Measurements from ENCODE around the gene TEX12.

The TEX12 gene

DNA sequence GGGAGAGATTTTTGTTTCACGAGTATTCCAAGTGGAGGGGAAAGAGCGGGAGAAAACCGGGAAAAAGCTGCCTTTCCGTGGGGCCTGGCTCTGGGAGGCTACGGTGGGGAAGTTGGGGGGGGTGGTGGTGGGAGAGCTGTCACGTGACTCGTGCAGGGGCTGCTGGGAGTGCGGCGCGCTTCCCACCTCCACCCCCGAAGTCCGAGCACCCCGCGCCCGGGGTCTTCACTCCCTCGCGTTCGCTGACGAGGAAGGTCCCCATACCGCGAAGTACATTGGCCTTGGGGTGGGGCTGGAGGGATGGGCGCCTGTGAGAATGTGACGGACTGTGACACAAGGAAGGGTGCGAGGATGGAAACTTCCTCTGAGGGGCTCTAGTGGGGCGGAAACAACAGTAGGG is at the start of gene TEX12:
Gene TEX12, plus strand, starts transcription at position 228 of the 400 bp plus-strand sequence. CDS start 1,897 bp downstream, outside the sequence.
- Histone ChIP-seq H3K4me3 (IDR thresholded peaks at IDR 0.05; ENCODE audit: insufficient read depth, low read depth, low read length) (no peak within 1 kb of the TSS), H3K79me2 (ENCODE audit: insufficient read depth, low read depth) (no peaks in the 10 kb centered on the region), H3K27me3 (ENCODE audit: insufficient read depth, low read depth) (no peaks in the 10 kb centered on the region), H2AFZ (ENCODE audit: low read depth) (no peak within 1 kb of the TSS), H3K27ac (no peak within 1 kb of the TSS), H3K4me2 (no peak within 1 kb of the TSS), H3K4me1 (ENCODE audit: low read depth, poor library complexity, severe bottlenecking) (no peaks in the 10 kb centered on the region), H3K9ac (no peak within 1 kb of the TSS), H3K36me3 (ENCODE audit: insufficient read depth) (no peaks in the 10 kb centered on the region), H4K20me1 (ENCODE audit: insufficient read depth) (no peaks in the 10 kb centered on the region)
- TF ChIP-seq, protein P1, sequence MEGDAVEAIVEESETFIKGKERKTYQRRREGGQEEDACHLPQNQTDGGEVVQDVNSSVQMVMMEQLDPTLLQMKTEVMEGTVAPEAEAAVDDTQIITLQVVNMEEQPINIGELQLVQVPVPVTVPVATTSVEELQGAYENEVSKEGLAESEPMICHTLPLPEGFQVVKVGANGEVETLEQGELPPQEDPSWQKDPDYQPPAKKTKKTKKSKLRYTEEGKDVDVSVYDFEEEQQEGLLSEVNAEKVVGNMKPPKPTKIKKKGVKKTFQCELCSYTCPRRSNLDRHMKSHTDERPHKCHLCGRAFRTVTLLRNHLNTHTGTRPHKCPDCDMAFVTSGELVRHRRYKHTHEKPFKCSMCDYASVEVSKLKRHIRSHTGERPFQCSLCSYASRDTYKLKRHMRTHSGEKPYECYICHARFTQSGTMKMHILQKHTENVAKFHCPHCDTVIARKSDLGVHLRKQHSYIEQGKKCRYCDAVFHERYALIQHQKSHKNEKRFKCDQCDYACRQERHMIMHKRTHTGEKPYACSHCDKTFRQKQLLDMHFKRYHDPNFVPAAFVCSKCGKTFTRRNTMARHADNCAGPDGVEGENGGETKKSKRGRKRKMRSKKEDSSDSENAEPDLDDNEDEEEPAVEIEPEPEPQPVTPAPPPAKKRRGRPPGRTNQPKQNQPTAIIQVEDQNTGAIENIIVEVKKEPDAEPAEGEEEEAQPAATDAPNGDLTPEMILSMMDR (conservative IDR thresholded peaks at IDR 0.05; ENCODE audit: low read depth, low read length): no peak

- TF ChIP-seq, protein P1 (conservative IDR thresholded peaks at IDR 0.05; ENCODE audit: low read depth, low read length): no peak
- Histone ChIP-seq H4K20me1 (ENCODE audit: insufficient read depth) (no peaks in the 10 kb centered on the region), H2AFZ (ENCODE audit: low read depth) (no peak overlapping the region), H3K79me2 (ENCODE audit: insufficient read depth, low read depth) (no peaks in the 10 kb centered on the region), H3K9ac (no peak overlapping the region), H3K27ac (no peak overlapping the region; the same call in 1 of the 2 replicates), H3K27me3 (ENCODE audit: insufficient read depth, low read depth) (no peaks in the 10 kb centered on the region), H3K4me2 (peak overlapping the region; percentile 54; the same call in 1 of the 2 replicates), H3K4me1 (ENCODE audit: low read depth, poor library complexity, severe bottlenecking) (peaks cover 26% of the 10 kb centered on the region), H3K4me3 (IDR thresholded peaks at IDR 0.05; ENCODE audit: insufficient read depth, low read depth, low read length) (no peak overlapping the region), H3K36me3 (ENCODE audit: insufficient read depth) (no peaks in the 10 kb centered on the region)
Observed at GRCh38 chr11:112118176-112118575, 49.0 kb upstream of the TEX12 start.

- H3K4me2 ChIP-seq: no peak overlapping the region
- no peak overlapping the region for H3K27ac ChIP-seq
- H3K79me2 ChIP-seq (ENCODE audit: insufficient read depth, low read depth): no peaks in the 10 kb centered on the region
- TF ChIP-seq, protein P1 (conservative IDR thresholded peaks at IDR 0.05; ENCODE audit: low read depth, low read length): no peak
- H3K9ac ChIP-seq: no peak overlapping the region
- no peak overlapping the region for H3K4me3 ChIP-seq (IDR thresholded peaks at IDR 0.05; ENCODE audit: insufficient read depth, low read depth, low read length)
- no peaks in the 10 kb centered on the region for H4K20me1 ChIP-seq (ENCODE audit: insufficient read depth)
- H3K4me1 ChIP-seq (ENCODE audit: low read depth, poor library complexity, severe bottlenecking): peaks cover 16% of the 10 kb centered on the region
- H3K36me3 ChIP-seq (ENCODE audit: insufficient read depth): no peaks in the 10 kb centered on the region
- no peak overlapping the region for H2AFZ ChIP-seq (ENCODE audit: low read depth)
- H3K27me3 ChIP-seq (ENCODE audit: insufficient read depth, low read depth): no peaks in the 10 kb centered on the region
Observed at GRCh38 chr11:112121981-112122615, 45.1 kb upstream of the TEX12 start.

DNA sequence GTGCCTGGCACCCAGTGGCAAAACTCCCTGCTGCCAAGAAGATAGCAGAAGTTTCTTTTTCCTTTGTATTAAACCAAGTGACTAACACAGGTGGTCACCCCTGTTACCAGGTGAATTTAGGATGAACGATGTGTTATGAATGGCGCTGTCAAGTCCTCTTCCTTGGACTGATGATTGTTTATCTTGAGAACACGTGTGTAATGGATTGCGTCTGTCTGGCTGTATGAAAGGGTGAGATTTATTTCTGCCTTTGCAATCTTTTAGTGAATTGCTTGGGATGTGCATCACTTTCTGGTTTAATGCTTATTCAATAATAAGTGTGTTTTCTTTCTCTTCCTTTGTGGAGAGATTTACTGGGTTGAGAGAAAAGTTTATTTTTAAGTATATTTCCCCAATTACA is 44.0 kb upstream of the TEX12 start:
- TF ChIP-seq, protein P1 (conservative IDR thresholded peaks at IDR 0.05; ENCODE audit: low read depth, low read length): no peak
- Histone ChIP-seq H4K20me1 (ENCODE audit: insufficient read depth) (no peaks in the 10 kb centered on the region), H2AFZ (ENCODE audit: low read depth) (no peak overlapping the region), H3K79me2 (ENCODE audit: insufficient read depth, low read depth) (no peaks in the 10 kb centered on the region), H3K4me2 (no peak overlapping the region), H3K4me1 (ENCODE audit: low read depth, poor library complexity, severe bottlenecking) (peaks cover 10% of the 10 kb centered on the region), H3K9ac (no peak overlapping the region), H3K27me3 (ENCODE audit: insufficient read depth, low read depth) (no peaks in the 10 kb centered on the region), H3K4me3 (IDR thresholded peaks at IDR 0.05; ENCODE audit: insufficient read depth, low read depth, low read length) (no peak overlapping the region), H3K27ac (no peak overlapping the region), H3K36me3 (ENCODE audit: insufficient read depth) (no peaks in the 10 kb centered on the region)
